WERI-Rb-1 (cell line): ENCODE measurements around the gene SPATA21.

ENCODE experiments used
- DNase-seq: peaks from one replicate; pipeline ENCODE4 v3.0.0-alpha.2; 2020
- H3K27ac ChIP-seq: fragments of 250-450 bp; sonication (Bioruptor Pico); 2 replicates; pipeline ENCODE4 v1.5.1; 2020; ENCODE audit warnings: mild to moderate bottlenecking, moderate library complexity
- H3K27me3 ChIP-seq: fragments of 250-450 bp; sonication (Bioruptor Pico); 2 replicates; pipeline ENCODE4 v1.5.1; 2021; ENCODE audit warnings: mild to moderate bottlenecking, low read depth, moderate library complexity; ENCODE audit not compliant: insufficient read depth, severe bottlenecking
- H3K36me3 ChIP-seq: fragments of 250-450 bp; sonication (Bioruptor Pico); 2 replicates; pipeline ENCODE4 v1.5.1; 2020; ENCODE audit warnings: mild to moderate bottlenecking, moderate library complexity
- H3K4me3 ChIP-seq: 2 replicates; pipeline ENCODE4 v1.5.1; 2011; ENCODE audit warnings: low read depth, mild to moderate bottlenecking, control low read depth, low read length
- H3K9me3 ChIP-seq: fragments of 250-450 bp; sonication (Bioruptor Pico); 2 replicates; pipeline ENCODE4 v1.5.1; 2021; ENCODE audit warnings: mild to moderate bottlenecking, moderate library complexity; ENCODE audit not compliant: severe bottlenecking
- CTCF ChIP-seq: IDR thresholded peaks from 2 replicates; pipeline ENCODE4 v1.5.1; 2011; ENCODE audit warnings: low read depth, mild to moderate bottlenecking, control low read depth, inconsistent platforms, low read length

SPATA21 gene

GRCh38 chr1:16394977-16395376, 42.2 kb downstream of the SPATA21 start:
- TF ChIP-seq CTCF, result no peak
- Histone ChIP-seq H3K9me3 (no peaks in the 10 kb centered on the region), H3K36me3 (peaks cover 51% of the 10 kb centered on the region)

GRCh38 chr1:16393570-16394521, 43.4 kb downstream of the SPATA21 start:
- H3K27me3 ChIP-seq, result no peaks in the 10 kb centered on the region
- peaks cover 47% of the 10 kb centered on the region for H3K36me3 ChIP-seq
- no peak overlapping the region for H3K4me3 ChIP-seq
- DNase-seq, result no peak
- H3K9me3 ChIP-seq, result no peaks in the 10 kb centered on the region
- no peak overlapping the region for H3K27ac ChIP-seq
- TF ChIP-seq CTCF, result no peak

More at GRCh38 chr1:16394977-16395376, 42.2 kb downstream of the SPATA21 start:
- Histone ChIP-seq H3K4me3 (no peak overlapping the region), H3K27ac (no peak overlapping the region), H3K27me3 (no peaks in the 10 kb centered on the region)
- no peak for DNase-seq

- Histone ChIP-seq H3K27me3 (no peaks in the 10 kb centered on the region), H3K9me3 (no peaks in the 10 kb centered on the region), H3K27ac (no peak overlapping the region), H3K36me3 (peaks cover 43% of the 10 kb centered on the region), H3K4me3 (no peak overlapping the region)
- DNase-seq, result no peak
- no peak for TF ChIP-seq CTCF
Observed at GRCh38 chr1:16392740-16393569, 44.3 kb downstream of the SPATA21 start.

GRCh38 chr1:16391411-16391810, 45.8 kb downstream of the SPATA21 start:
- no peaks in the 10 kb centered on the region for H3K27me3 ChIP-seq
- H3K4me3 ChIP-seq, result no peak overlapping the region
- H3K36me3 ChIP-seq, result peaks cover 34% of the 10 kb centered on the region
- DNase-seq, result peak; percentile 56
- no peak for TF ChIP-seq CTCF
- H3K9me3 ChIP-seq, result no peaks in the 10 kb centered on the region
- peak overlapping the region; percentile 46 for H3K27ac ChIP-seq

GRCh38 chr1:16387201-16388188, 49.7 kb downstream of the SPATA21 start:
- DNase-seq, result no peak
- H3K27ac ChIP-seq, result no peak overlapping the region
- H3K4me3 ChIP-seq, result no peak overlapping the region
- no peaks in the 10 kb centered on the region; the same call in 1 of the 2 replicates for H3K36me3 ChIP-seq
- H3K27me3 ChIP-seq, result no peaks in the 10 kb centered on the region
- no peaks in the 10 kb centered on the region for H3K9me3 ChIP-seq
- no peak for TF ChIP-seq CTCF
